ENCODE results near the gene GPC6. TPM values are rescaled to one million over a fixed set of nuclear protein-coding genes. Genes with fewer than 3 reads are reported as not detected.
"Not testable (repeated sequence)": the region's sequence is repeated elsewhere in the genome, so short reads cannot be mapped to it uniquely, and the experiment has no call there.

Gene GPC6
- polyA plus RNA-seq, 2 of the 4 experiments (the other 2 are of a cell fraction), result 8.0 to 14.4 TPM

DNA sequence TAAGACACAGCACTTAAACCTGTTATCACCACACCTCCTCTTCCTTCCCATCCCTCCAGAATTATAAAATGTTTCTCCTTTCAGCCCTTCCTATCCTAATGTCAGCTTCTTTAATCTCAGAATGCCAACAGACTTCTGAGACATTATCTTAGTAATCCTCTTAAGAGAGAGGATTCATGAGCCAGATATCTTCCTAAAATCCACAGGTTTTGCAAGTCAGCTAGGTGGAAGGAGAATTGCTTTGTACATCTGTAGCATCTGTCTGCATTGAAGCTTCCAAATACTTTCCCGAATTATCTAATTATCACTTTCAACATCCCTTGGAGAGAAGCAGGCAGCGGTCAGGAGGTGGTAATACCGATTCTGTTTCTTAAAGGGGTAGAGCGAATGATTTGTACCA is 1073.8 kb downstream of the GPC6 start:
- Histone ChIP-seq H3K27ac (no peak overlapping the region), H3K4me2 (no peak overlapping the region), H3K9me3 (no peaks in the 10 kb centered on the region), H3K4me1 (peaks cover 9% of the 10 kb centered on the region), H3K4me3 (no peak overlapping the region)
- ChIA-PET POLR2A (no interaction called here), CTCF (interaction anchor here (0.6 kb wide), 1 partner anchor 733 kb away, joined by 3 read pairs; no protein-coding TSS in a partner anchor)
- FAIRE-seq (no peak), DNase-seq (ENCODE audit: low read depth in 1 of 2, low spot score in 1 of 2) (no peak), ATAC-seq (no peak)
- TF ChIP-seq ZNF302 (CRISPR knock-in tag; IDR thresholded peaks at IDR 0.05) (no peak), TP53 (CRISPR knock-in tag; IDR thresholded peaks at IDR 0.05) (no peak), FOXS1 (CRISPR knock-in tag; IDR thresholded peaks at IDR 0.05) (no peak), MAFK (IDR thresholded peaks at IDR 0.05; ENCODE audit: partially characterized antibody) (no peak), POLR2AphosphoS2 (conservative IDR thresholded peaks at IDR 0.05; ENCODE audit: low read length) (no peak), RNF2 (IDR thresholded peaks at IDR 0.05; ENCODE audit: borderline replicate concordance, low read depth) (no peak), HDAC2 (IDR thresholded peaks at IDR 0.05) (no peak), SREBF2 (IDR thresholded peaks at IDR 0.05) (no peak), MYC (IDR thresholded peaks at IDR 0.05; ENCODE audit: borderline replicate concordance, low read length) (no peak), KDM1A (IDR thresholded peaks at IDR 0.05; ENCODE audit: low read depth) (no peak), EHMT2 (IDR thresholded peaks at IDR 0.05; ENCODE audit: low read depth) (no peak), NR3C1 (IDR thresholded peaks at IDR 0.05) (no peak), ZC3H11A (IDR thresholded peaks at IDR 0.05) (no peak), HEYL (CRISPR knock-in tag; IDR thresholded peaks at IDR 0.05) (no peak), POLR2A (IDR thresholded peaks at IDR 0.05; ENCODE audit: low read length) (no peak)
- TF ChIP-seq, protein P1, sequence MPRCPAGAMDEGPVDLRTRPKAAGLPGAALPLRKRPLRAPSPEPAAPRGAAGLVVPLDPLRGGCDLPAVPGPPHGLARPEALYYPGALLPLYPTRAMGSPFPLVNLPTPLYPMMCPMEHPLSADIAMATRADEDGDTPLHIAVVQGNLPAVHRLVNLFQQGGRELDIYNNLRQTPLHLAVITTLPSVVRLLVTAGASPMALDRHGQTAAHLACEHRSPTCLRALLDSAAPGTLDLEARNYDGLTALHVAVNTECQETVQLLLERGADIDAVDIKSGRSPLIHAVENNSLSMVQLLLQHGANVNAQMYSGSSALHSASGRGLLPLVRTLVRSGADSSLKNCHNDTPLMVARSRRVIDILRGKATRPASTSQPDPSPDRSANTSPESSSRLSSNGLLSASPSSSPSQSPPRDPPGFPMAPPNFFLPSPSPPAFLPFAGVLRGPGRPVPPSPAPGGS (IDR thresholded peaks at IDR 0.05), result no peak
- TF ChIP-seq, protein P2, sequence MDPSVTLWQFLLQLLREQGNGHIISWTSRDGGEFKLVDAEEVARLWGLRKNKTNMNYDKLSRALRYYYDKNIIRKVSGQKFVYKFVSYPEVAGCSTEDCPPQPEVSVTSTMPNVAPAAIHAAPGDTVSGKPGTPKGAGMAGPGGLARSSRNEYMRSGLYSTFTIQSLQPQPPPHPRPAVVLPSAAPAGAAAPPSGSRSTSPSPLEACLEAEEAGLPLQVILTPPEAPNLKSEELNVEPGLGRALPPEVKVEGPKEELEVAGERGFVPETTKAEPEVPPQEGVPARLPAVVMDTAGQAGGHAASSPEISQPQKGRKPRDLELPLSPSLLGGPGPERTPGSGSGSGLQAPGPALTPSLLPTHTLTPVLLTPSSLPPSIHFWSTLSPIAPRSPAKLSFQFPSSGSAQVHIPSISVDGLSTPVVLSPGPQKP (IDR thresholded peaks at IDR 0.05; ENCODE audit: low read depth, low read length), result no peak
- TF ChIP-seq, protein P3, sequence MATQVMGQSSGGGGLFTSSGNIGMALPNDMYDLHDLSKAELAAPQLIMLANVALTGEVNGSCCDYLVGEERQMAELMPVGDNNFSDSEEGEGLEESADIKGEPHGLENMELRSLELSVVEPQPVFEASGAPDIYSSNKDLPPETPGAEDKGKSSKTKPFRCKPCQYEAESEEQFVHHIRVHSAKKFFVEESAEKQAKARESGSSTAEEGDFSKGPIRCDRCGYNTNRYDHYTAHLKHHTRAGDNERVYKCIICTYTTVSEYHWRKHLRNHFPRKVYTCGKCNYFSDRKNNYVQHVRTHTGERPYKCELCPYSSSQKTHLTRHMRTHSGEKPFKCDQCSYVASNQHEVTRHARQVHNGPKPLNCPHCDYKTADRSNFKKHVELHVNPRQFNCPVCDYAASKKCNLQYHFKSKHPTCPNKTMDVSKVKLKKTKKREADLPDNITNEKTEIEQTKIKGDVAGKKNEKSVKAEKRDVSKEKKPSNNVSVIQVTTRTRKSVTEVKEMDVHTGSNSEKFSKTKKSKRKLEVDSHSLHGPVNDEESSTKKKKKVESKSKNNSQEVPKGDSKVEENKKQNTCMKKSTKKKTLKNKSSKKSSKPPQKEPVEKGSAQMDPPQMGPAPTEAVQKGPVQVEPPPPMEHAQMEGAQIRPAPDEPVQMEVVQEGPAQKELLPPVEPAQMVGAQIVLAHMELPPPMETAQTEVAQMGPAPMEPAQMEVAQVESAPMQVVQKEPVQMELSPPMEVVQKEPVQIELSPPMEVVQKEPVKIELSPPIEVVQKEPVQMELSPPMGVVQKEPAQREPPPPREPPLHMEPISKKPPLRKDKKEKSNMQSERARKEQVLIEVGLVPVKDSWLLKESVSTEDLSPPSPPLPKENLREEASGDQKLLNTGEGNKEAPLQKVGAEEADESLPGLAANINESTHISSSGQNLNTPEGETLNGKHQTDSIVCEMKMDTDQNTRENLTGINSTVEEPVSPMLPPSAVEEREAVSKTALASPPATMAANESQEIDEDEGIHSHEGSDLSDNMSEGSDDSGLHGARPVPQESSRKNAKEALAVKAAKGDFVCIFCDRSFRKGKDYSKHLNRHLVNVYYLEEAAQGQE (IDR thresholded peaks at IDR 0.05), result no peak
- TF ChIP-seq, protein P4, sequence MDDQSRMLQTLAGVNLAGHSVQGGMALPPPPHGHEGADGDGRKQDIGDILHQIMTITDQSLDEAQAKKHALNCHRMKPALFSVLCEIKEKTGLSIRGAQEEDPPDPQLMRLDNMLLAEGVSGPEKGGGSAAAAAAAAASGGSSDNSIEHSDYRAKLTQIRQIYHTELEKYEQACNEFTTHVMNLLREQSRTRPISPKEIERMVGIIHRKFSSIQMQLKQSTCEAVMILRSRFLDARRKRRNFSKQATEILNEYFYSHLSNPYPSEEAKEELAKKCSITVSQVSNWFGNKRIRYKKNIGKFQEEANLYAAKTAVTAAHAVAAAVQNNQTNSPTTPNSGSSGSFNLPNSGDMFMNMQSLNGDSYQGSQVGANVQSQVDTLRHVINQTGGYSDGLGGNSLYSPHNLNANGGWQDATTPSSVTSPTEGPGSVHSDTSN (IDR thresholded peaks at IDR 0.05), result no peak
- TF ChIP-seq, protein P5, sequence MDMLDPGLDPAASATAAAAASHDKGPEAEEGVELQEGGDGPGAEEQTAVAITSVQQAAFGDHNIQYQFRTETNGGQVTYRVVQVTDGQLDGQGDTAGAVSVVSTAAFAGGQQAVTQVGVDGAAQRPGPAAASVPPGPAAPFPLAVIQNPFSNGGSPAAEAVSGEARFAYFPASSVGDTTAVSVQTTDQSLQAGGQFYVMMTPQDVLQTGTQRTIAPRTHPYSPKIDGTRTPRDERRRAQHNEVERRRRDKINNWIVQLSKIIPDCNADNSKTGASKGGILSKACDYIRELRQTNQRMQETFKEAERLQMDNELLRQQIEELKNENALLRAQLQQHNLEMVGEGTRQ (IDR thresholded peaks at IDR 0.05), result no peak
- WGBS (ENCODE audit: missing lambda C conversion rate), result 55% methylated on average over 4 of the region's 4 CpGs

DNA sequence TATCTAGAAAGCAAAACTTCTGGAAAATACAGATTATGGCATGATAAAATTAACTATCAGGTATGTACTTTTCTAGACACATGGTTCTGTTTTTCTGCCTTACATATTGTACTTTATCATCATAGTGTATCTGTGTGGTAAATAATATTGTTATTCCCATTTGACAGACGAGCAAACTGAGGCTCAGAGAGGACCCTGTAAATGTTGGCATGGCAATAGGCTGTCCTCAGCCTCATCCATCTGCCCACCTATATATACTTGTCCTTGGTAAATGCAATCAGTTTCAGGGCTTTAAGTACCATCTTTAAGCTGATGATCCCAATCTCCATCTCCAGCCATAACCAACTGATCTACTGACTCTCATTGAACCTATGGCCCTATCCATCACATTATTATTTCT is 1074.9 kb downstream of the GPC6 start:
- DNase-seq (ENCODE audit: low read depth in 1 of 2, low spot score in 1 of 2) (no peak), FAIRE-seq (no peak), ATAC-seq (no peak)
- WGBS (ENCODE audit: missing lambda C conversion rate), result 63% methylated on average over 1 of the region's 1 CpG
- H3K4me3 ChIP-seq, result no peak overlapping the region
- CTCF ChIA-PET, result no interaction called here
- no peak for TF ChIP-seq FOSB (CRISPR knock-in tag; IDR thresholded peaks at IDR 0.05)
- TF ChIP-seq, protein P6, sequence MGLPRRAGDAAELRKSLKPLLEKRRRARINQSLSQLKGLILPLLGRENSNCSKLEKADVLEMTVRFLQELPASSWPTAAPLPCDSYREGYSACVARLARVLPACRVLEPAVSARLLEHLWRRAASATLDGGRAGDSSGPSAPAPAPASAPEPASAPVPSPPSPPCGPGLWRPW (IDR thresholded peaks at IDR 0.05), result no peak
- TF ChIP-seq ZFP36 (IDR thresholded peaks at IDR 0.05; ENCODE audit: borderline replicate concordance, partially characterized antibody), result no peak
- H3K9me3 ChIP-seq, result no peaks in the 10 kb centered on the region
- POLR2A ChIA-PET, result no interaction called here
- H3K27ac ChIP-seq, result no peak overlapping the region
- H3K4me2 ChIP-seq, result no peak overlapping the region
- H3K4me1 ChIP-seq, result peaks cover 16% of the 10 kb centered on the region

DNA sequence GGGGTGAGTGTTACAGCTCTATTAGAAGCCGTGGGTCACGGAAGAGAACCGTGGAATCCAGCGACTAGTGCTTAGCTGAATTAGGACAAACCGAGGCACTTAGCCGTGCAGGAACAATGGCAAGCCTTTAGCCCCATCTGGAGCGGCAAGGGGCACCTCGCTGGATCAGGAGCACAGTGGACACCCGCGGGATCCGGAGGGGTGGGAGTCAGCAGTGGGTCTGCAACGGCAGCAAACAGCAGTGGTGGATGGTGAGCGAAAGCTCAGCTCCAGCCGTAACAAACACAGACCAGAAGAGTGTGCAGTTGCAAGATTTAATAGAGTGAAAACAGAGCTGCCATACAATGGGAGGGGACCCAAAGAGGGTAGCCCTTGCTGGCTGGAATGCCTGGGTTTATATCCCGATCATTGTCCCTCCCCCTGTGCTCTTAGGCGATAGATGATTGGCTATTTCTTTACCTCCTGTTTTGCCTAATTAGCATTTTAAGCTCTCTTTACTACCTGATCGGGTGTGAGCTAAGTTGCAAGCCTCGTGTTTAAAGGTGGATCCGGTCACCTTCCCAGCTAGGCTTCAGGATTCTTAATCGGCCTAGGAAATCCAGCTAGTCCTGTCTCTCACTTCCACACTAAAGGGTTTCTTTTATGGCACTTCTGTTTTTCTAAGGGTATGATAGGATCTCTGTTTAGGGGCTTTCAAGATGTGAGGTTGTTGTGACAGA is 1076.4 kb downstream of the GPC6 start:
- POLR2A ChIA-PET, result not testable (repeated sequence)
- CTCF ChIA-PET, result interaction anchor here (1.0 to 1.3 kb wide), 2 partner anchors 59 to 62 kb away, joined by 3 read pairs; no protein-coding TSS in a partner anchor

More for the DNA sequence above, 1076.4 kb downstream of the GPC6 start:
- not testable (repeated sequence) for ATAC-seq; H3K27ac ChIP-seq; H3K4me3 ChIP-seq; DNase-seq (ENCODE audit: low read depth in 1 of 2, low spot score in 1 of 2); H3K4me2 ChIP-seq; H3K9me3 ChIP-seq; FAIRE-seq
- H3K4me1 ChIP-seq, result peaks cover 16% of the 10 kb centered on the region
- WGBS (ENCODE audit: missing lambda C conversion rate), result 81% methylated on average over 13 of the region's 20 CpGs

All from A549 (cell line).